Suprapubic skin (tissue), 4 donors: ENCODE measurements around the gene ERBB3. TPM values are rescaled to one million over a fixed set of nuclear protein-coding genes. Genes with fewer than 3 reads are reported as not detected.

ENCODE experiments used
- DNase-seq, 2 donors: peaks; one replicate each; pipeline ENCODE4 v3.0.0-alpha.2; 2019; ENCODE audit warnings: low spot score in 2 of 2
- H3K27ac ChIP-seq: fragments of 200-600 bp; sonication (generic); one replicate; pipeline ENCODE4 v1.5.1; 2019
- H3K27me3 ChIP-seq: fragments of 200-600 bp; sonication (generic); one replicate; pipeline ENCODE4 v1.5.1; 2019
- H3K36me3 ChIP-seq: fragments of 200-600 bp; sonication (generic); one replicate; pipeline ENCODE4 v1.5.1; 2019
- H3K4me1 ChIP-seq: fragments of 200-600 bp; sonication (generic); one replicate; pipeline ENCODE4 v1.5.1; 2019
- H3K4me3 ChIP-seq: fragments of 200-600 bp; sonication (generic); one replicate; pipeline ENCODE4 v1.5.1; 2019; ENCODE audit warnings: mild to moderate bottlenecking
- H3K9me3 ChIP-seq: fragments of 200-600 bp; sonication (generic); one replicate; pipeline ENCODE4 v1.5.1; 2019
- CTCF ChIP-seq, 2 donors: fragments of 200-600 bp in 1 of 2; fragments of 450-650 bp in 1 of 2; sonication (generic) in 1 of 2; IDR thresholded peaks; one replicate each; pipeline ENCODE4 v1.5.1; 2016 to 2019; ENCODE audit warnings: antibody characterized with exemption in 2 of 2, mild to moderate bottlenecking in 1 of 2, moderate library complexity in 1 of 2
- EP300 ChIP-seq: sonication (generic); formaldehyde crosslinking; IDR thresholded peaks from one replicate; pipeline ENCODE4 v1.6.1; 2017; ENCODE audit warnings: antibody characterized with exemption
- POLR2A ChIP-seq, 2 donors: fragments of 450-650 bp; IDR thresholded peaks; one replicate each; pipeline ENCODE4 v1.6.1; 2017; ENCODE audit warnings: antibody characterized with exemption in 2 of 2, mild to moderate bottlenecking in 2 of 2, moderate library complexity in 2 of 2
- POLR2AphosphoS5 ChIP-seq, 3 donors: sonication (generic); formaldehyde crosslinking; IDR thresholded peaks; one replicate each; pipeline ENCODE4 v1.6.1; 2017; ENCODE audit warnings: antibody characterized with exemption in 3 of 3
- WGBS: methylation state at CpG from one replicate; pipeline ENCODE4 v1.1.5; 2018; 5-methylcytosine and 5-hydroxymethylcytosine counted together
- total RNA-seq, 4 donors: library from RNA; depleted of rRNA; stranded (reverse); fragments of >200 nt; gene quantifications; one replicate each; pipeline ENCODE4 v1.1.0, GENCODE V29; 2016

ERBB3 gene
- total RNA-seq, 4 donors from 2014 or later: 147 to 226 (median 181) TPM

- 17% methylated on average over 12 of the region's 20 CpGs for WGBS
Measured at GRCh38 chr12:56080556-56081138, 682 bp downstream of the ERBB3 start.

GRCh38 chr12:56081393-56082347, 1.7 kb downstream of the ERBB3 start:
- Histone ChIP-seq H3K27me3 (no peaks in the 10 kb centered on the region), H3K4me1 (peaks cover 35% of the 10 kb centered on the region), H3K36me3 (peaks cover 4% of the 10 kb centered on the region), H3K9me3 (no peaks in the 10 kb centered on the region), H3K4me3 (peak overlapping the region; percentile 79), H3K27ac (peak overlapping the region; percentile 95)
- WGBS: 49% methylated on average over 6 of the region's 6 CpGs
- no peak for DNase-seq
- no peak for TF ChIP-seq EP300
- TF ChIP-seq CTCF (IDR thresholded peaks at IDR 0.05): no peak
- TF ChIP-seq POLR2A (IDR thresholded peaks at IDR 0.05): no peak
- TF ChIP-seq POLR2AphosphoS5 (IDR thresholded peaks at IDR 0.05): no peak

More at GRCh38 chr12:56080556-56081138, 682 bp downstream of the ERBB3 start:
- H3K27me3 ChIP-seq: no peaks in the 10 kb centered on the region
- peak overlapping the region; percentile 79 for H3K4me3 ChIP-seq
- H3K36me3 ChIP-seq: peaks cover 4% of the 10 kb centered on the region
- H3K9me3 ChIP-seq: no peaks in the 10 kb centered on the region
- TF ChIP-seq POLR2A (IDR thresholded peaks at IDR 0.05): no peak
- TF ChIP-seq CTCF (IDR thresholded peaks at IDR 0.05): no peak
- no peak for TF ChIP-seq POLR2AphosphoS5 (IDR thresholded peaks at IDR 0.05)
- no peak for TF ChIP-seq EP300
- peak overlapping the region; percentile 95 for H3K27ac ChIP-seq
- peaks cover 31% of the 10 kb centered on the region for H3K4me1 ChIP-seq
- no peak for DNase-seq

- Histone ChIP-seq H3K4me1 (peaks cover 42% of the 10 kb centered on the region), H3K27me3 (no peaks in the 10 kb centered on the region), H3K4me3 (peak overlapping the region; percentile 79), H3K36me3 (peaks cover 4% of the 10 kb centered on the region), H3K9me3 (no peaks in the 10 kb centered on the region), H3K27ac (peak overlapping the region; percentile 95)
- TF ChIP-seq POLR2A (IDR thresholded peaks at IDR 0.05): no peak
- TF ChIP-seq POLR2AphosphoS5 (IDR thresholded peaks at IDR 0.05): no peak
- no peak for TF ChIP-seq EP300
- no peak for TF ChIP-seq CTCF (IDR thresholded peaks at IDR 0.05)
- no peak for DNase-seq
- WGBS: 95% methylated on average over 2 of the region's 2 CpGs
Measured at GRCh38 chr12:56082382-56082781, 2.4 kb downstream of the ERBB3 start.

GRCh38 chr12:56082967-56083366, 3.0 kb downstream of the ERBB3 start:
- no peak for TF ChIP-seq POLR2A (IDR thresholded peaks at IDR 0.05)
- TF ChIP-seq CTCF (IDR thresholded peaks at IDR 0.05): no peak
- no peak for TF ChIP-seq EP300
- no peak for TF ChIP-seq POLR2AphosphoS5 (IDR thresholded peaks at IDR 0.05)
- no peak for DNase-seq
- Histone ChIP-seq H3K9me3 (no peaks in the 10 kb centered on the region), H3K4me3 (no peak overlapping the region), H3K27me3 (no peaks in the 10 kb centered on the region), H3K4me1 (peaks cover 44% of the 10 kb centered on the region), H3K36me3 (peaks cover 4% of the 10 kb centered on the region), H3K27ac (no peak overlapping the region)
- 52% methylated on average over 3 of the region's 3 CpGs for WGBS

GRCh38 chr12:56084958-56085543, 5.1 kb downstream of the ERBB3 start:
- Histone ChIP-seq H3K4me1 (peaks cover 33% of the 10 kb centered on the region), H3K27ac (no peak overlapping the region), H3K9me3 (no peaks in the 10 kb centered on the region), H3K4me3 (no peak overlapping the region), H3K36me3 (peaks cover 14% of the 10 kb centered on the region), H3K27me3 (no peaks in the 10 kb centered on the region)
- no peak for DNase-seq
- WGBS: 91% methylated on average over 15 of the region's 15 CpGs
- no peak for TF ChIP-seq CTCF (IDR thresholded peaks at IDR 0.05)
- TF ChIP-seq EP300: no peak
- no peak for TF ChIP-seq POLR2A (IDR thresholded peaks at IDR 0.05)
- no peak for TF ChIP-seq POLR2AphosphoS5 (IDR thresholded peaks at IDR 0.05)
